ENCODE data around the gene MIA2.

DNA sequence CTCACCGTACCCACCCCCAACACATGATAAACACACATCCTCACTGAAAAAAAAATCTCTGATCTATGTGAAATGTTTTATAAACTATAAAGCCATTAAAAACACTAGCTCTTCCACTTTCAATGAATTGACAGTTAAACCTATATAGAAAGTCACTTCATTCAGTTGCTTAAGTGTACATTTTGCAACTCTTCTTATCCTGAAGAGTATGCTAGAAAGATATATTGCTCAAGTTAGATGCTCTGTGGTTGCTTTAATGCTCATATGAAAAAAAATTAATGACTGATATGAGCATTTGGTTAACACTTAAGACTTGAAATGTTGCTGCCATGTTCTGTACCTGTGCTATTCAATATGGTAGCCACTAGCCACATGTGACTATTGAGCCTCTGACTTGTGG lies 21.0 kb upstream of the MIA2 start:
- TF ChIP-seq, protein P1, sequence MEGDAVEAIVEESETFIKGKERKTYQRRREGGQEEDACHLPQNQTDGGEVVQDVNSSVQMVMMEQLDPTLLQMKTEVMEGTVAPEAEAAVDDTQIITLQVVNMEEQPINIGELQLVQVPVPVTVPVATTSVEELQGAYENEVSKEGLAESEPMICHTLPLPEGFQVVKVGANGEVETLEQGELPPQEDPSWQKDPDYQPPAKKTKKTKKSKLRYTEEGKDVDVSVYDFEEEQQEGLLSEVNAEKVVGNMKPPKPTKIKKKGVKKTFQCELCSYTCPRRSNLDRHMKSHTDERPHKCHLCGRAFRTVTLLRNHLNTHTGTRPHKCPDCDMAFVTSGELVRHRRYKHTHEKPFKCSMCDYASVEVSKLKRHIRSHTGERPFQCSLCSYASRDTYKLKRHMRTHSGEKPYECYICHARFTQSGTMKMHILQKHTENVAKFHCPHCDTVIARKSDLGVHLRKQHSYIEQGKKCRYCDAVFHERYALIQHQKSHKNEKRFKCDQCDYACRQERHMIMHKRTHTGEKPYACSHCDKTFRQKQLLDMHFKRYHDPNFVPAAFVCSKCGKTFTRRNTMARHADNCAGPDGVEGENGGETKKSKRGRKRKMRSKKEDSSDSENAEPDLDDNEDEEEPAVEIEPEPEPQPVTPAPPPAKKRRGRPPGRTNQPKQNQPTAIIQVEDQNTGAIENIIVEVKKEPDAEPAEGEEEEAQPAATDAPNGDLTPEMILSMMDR (IDR thresholded peaks at IDR 0.05; ENCODE audit: insufficient read depth, low read length): no peak
- no peak for TF ChIP-seq GABPA (IDR thresholded peaks at IDR 0.05; ENCODE audit: low read depth)
